ENCODE results near the gene TRAFD1. TPM values are rescaled to one million over a fixed set of nuclear protein-coding genes. Genes with fewer than 3 reads are reported as not detected.

The TRAFD1 gene
- total and polyA plus RNA-seq, 2 donors, result 25.7 to 46.3 TPM

DNA sequence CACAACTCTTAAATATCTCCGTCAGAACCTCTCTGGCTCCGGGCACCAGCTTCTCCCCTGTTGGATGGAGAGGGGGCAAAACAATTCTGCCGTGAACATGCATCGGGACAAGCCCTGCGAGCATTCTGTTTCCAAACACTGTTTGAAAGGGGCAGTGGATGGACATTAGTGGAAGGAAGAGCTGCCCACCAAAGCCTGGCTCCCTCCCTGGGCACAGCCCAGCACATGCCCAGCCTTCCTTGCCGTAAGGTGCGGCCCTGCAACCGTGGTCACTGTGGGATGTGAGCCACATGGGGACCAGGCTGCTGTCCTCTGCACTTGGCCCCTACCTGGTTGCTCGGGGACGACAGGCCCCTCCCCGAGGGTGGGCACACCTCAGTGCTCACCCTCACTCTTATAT is 54.0 kb downstream of the TRAFD1 start:
- WGBS, result 97% methylated on average over 11 of the region's 11 CpGs
- Histone ChIP-seq H3K27ac (ENCODE audit: low read depth in 1 of 2, low read length in 1 of 2) (no peak overlapping the region), H3K4me1 (ENCODE audit: control insufficient read depth in 2 of 2, insufficient read depth in 2 of 2, low read length in 2 of 2) (no peaks in the 10 kb centered on the region), H3K27me3 (ENCODE audit: control insufficient read depth in 2 of 2, insufficient read depth in 1 of 2, low read length in 1 of 2) (no peaks in the 10 kb centered on the region), H3K36me3 (ENCODE audit: control insufficient read depth in 2 of 2, insufficient read depth in 2 of 2, low read length in 1 of 2) (peaks cover 28 to 72% of the 10 kb centered on the region in 2 donors), H3K9me3 (ENCODE audit: control insufficient read depth in 2 of 2, insufficient read depth in 1 of 2, low read length in 1 of 2) (no peaks in the 10 kb centered on the region), H3K4me3 (ENCODE audit: low read length in 2 of 2) (no peak overlapping the region)
- DNase-seq (ENCODE audit: low read depth in 6 of 9, low spot score in 9 of 9), result no peak

- H3K27ac ChIP-seq (ENCODE audit: low read depth in 1 of 2, low read length in 1 of 2), result no peak overlapping the region
- no peak for DNase-seq (ENCODE audit: low read depth in 6 of 9, low spot score in 9 of 9)
- H3K4me1 ChIP-seq (ENCODE audit: control insufficient read depth in 2 of 2, insufficient read depth in 2 of 2, low read length in 2 of 2), result no peaks in the 10 kb centered on the region
- no peak overlapping the region for H3K4me3 ChIP-seq (ENCODE audit: low read length in 2 of 2)
- no peaks in the 10 kb centered on the region for H3K9me3 ChIP-seq (ENCODE audit: control insufficient read depth in 2 of 2, insufficient read depth in 1 of 2, low read length in 1 of 2)
- 97% methylated on average over 2 of the region's 2 CpGs for WGBS
- H3K36me3 ChIP-seq (ENCODE audit: control insufficient read depth in 2 of 2, insufficient read depth in 2 of 2, low read length in 1 of 2), result peaks cover 32 to 73% of the 10 kb centered on the region in 2 donors
- H3K27me3 ChIP-seq (ENCODE audit: control insufficient read depth in 2 of 2, insufficient read depth in 1 of 2, low read length in 1 of 2), result no peaks in the 10 kb centered on the region
Observed at GRCh38 chr12:112179916-112180315, 54.6 kb downstream of the TRAFD1 start.

GRCh38 chr12:112180422-112180821 is 55.1 kb downstream of the TRAFD1 start:
- Histone ChIP-seq H3K4me3 (ENCODE audit: low read length in 2 of 2) (no peak overlapping the region), H3K36me3 (ENCODE audit: control insufficient read depth in 2 of 2, insufficient read depth in 2 of 2, low read length in 1 of 2) (peaks cover 27 to 74% of the 10 kb centered on the region in 2 donors)
- 81% methylated on average over 4 of the region's 4 CpGs for WGBS

GRCh38 chr12:112182499-112182898 is 57.1 kb downstream of the TRAFD1 start:
- no peaks in the 10 kb centered on the region for H3K27me3 ChIP-seq (ENCODE audit: control insufficient read depth in 2 of 2, insufficient read depth in 1 of 2, low read length in 1 of 2)
- DNase-seq (ENCODE audit: low read depth in 6 of 9, low spot score in 9 of 9), result no peak

More at GRCh38 chr12:112180422-112180821, 55.1 kb downstream of the TRAFD1 start:
- no peaks in the 10 kb centered on the region for H3K27me3 ChIP-seq (ENCODE audit: control insufficient read depth in 2 of 2, insufficient read depth in 1 of 2, low read length in 1 of 2)
- no peaks in the 10 kb centered on the region for H3K4me1 ChIP-seq (ENCODE audit: control insufficient read depth in 2 of 2, insufficient read depth in 2 of 2, low read length in 2 of 2)
- no peaks in the 10 kb centered on the region for H3K9me3 ChIP-seq (ENCODE audit: control insufficient read depth in 2 of 2, insufficient read depth in 1 of 2, low read length in 1 of 2)
- no peak overlapping the region for H3K27ac ChIP-seq (ENCODE audit: low read depth in 1 of 2, low read length in 1 of 2)
- DNase-seq (ENCODE audit: low read depth in 6 of 9, low spot score in 9 of 9), result no peak

DNA sequence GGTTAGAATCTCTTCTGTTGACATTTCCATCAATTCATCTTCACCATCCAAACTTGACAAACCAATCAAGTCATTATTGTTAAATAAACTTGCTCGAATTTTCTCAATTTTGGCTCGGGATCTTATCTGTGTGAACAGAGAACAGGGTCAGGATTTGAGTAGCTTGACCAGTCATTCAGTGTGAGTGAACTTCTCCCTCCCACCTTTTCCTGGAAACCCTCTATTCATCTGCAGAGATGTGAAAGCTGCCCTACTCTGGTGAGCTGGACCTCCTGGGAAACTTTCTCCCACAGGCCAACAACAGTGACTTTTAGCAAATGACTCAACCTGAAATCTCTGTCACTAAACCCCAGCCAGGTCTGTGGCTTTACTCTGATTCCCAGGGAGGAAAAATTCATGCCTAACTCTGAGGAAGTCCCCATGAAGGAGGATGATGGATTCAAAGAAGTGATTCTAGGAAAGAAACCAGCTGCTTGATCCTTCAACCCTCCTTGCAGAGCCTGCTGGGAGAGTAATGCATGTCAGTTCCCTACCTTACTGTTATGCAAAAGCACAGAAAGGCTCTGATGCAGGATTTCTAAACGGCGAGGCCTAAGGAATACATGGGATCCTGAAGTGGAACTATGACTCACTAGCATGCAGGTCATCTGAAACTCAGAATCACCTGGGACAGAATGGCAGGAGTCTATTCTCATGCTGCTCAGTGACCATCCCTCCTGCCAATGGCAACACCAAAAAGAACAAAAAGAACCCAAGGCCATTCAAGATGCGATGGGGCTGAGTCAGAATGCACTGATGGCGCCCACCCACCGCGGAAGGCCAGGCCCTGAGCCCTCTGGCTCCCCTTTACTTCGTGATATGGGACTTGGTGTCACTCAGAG is 58.0 kb downstream of the TRAFD1 start:
- H3K27me3 ChIP-seq (ENCODE audit: control insufficient read depth in 2 of 2, insufficient read depth in 1 of 2, low read length in 1 of 2), result no peaks in the 10 kb centered on the region
- no peak overlapping the region for H3K4me3 ChIP-seq (ENCODE audit: low read length in 2 of 2)
- H3K27ac ChIP-seq (ENCODE audit: low read depth in 1 of 2, low read length in 1 of 2), result no peak overlapping the region
- peaks cover 19 to 62% of the 10 kb centered on the region in 2 donors for H3K36me3 ChIP-seq (ENCODE audit: control insufficient read depth in 2 of 2, insufficient read depth in 2 of 2, low read length in 1 of 2)
- no peaks in the 10 kb centered on the region for H3K9me3 ChIP-seq (ENCODE audit: control insufficient read depth in 2 of 2, insufficient read depth in 1 of 2, low read length in 1 of 2)
- H3K4me1 ChIP-seq (ENCODE audit: control insufficient read depth in 2 of 2, insufficient read depth in 2 of 2, low read length in 2 of 2), result no peaks in the 10 kb centered on the region
- WGBS, result 94% methylated on average over 9 of the region's 9 CpGs
- no peak for DNase-seq (ENCODE audit: low read depth in 6 of 9, low spot score in 9 of 9)

More at GRCh38 chr12:112182499-112182898, 57.1 kb downstream of the TRAFD1 start:
- H3K4me1 ChIP-seq (ENCODE audit: control insufficient read depth in 2 of 2, insufficient read depth in 2 of 2, low read length in 2 of 2), result no peaks in the 10 kb centered on the region
- WGBS, result 97% methylated on average over 7 of the region's 7 CpGs
- no peak overlapping the region for H3K4me3 ChIP-seq (ENCODE audit: low read length in 2 of 2)
- peaks cover 19 to 67% of the 10 kb centered on the region in 2 donors for H3K36me3 ChIP-seq (ENCODE audit: control insufficient read depth in 2 of 2, insufficient read depth in 2 of 2, low read length in 1 of 2)
- no peak overlapping the region for H3K27ac ChIP-seq (ENCODE audit: low read depth in 1 of 2, low read length in 1 of 2)
- H3K9me3 ChIP-seq (ENCODE audit: control insufficient read depth in 2 of 2, insufficient read depth in 1 of 2, low read length in 1 of 2), result no peaks in the 10 kb centered on the region

- DNase-seq (ENCODE audit: low read depth in 6 of 9, low spot score in 9 of 9), result no peak
- Histone ChIP-seq H3K4me1 (ENCODE audit: control insufficient read depth in 2 of 2, insufficient read depth in 2 of 2, low read length in 2 of 2) (no peaks in the 10 kb centered on the region), H3K27me3 (ENCODE audit: control insufficient read depth in 2 of 2, insufficient read depth in 1 of 2, low read length in 1 of 2) (no peaks in the 10 kb centered on the region), H3K27ac (ENCODE audit: low read depth in 1 of 2, low read length in 1 of 2) (no peak overlapping the region), H3K36me3 (ENCODE audit: control insufficient read depth in 2 of 2, insufficient read depth in 2 of 2, low read length in 1 of 2) (peaks cover 10 to 60% of the 10 kb centered on the region in 2 donors), H3K9me3 (ENCODE audit: control insufficient read depth in 2 of 2, insufficient read depth in 1 of 2, low read length in 1 of 2) (no peaks in the 10 kb centered on the region), H3K4me3 (ENCODE audit: low read length in 2 of 2) (no peak overlapping the region)
- WGBS, result 98% methylated on average over 46 of the region's 46 CpGs
Observed at GRCh38 chr12:112184056-112184887, 58.9 kb downstream of the TRAFD1 start.

DNA sequence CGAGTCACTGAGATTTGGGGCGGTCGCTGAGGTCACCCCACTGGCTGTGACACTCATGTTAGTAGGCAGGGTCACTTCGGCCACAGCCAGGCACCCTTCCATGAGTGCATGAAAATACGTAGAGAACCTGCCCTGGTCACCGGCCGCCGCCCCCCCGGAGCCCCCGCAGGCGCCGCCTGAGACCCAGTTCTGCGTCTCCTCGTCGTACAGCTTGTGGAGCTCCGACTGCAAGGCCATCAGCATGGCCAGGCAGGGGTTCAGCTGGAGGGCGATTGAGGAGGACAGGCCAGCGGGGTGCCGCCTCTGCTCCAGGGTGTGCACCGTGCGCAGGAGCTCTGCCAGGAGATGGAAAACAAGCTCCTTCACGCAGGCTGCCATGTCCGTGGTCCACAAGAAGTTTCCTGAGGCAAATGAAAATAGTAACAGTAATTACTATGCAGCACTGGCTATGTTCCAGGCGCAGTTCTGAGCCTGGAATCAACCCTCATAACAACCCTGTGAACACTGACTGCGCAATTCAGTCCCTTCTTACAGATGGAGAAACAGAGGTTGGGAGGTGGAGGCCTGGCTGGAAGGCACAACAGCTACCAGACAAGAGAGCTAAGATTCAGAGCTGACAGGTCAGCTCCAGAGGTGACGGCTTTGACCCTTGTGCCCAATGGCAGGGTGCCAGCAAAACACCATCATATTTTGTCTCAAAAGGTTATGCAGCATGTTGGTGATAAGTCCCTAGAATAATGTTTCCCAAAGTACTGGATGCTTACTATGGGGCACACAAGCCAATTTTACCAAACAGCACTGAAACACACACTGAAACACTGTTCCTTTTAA is 59.9 kb downstream of the TRAFD1 start:
- 97% methylated on average over 26 of the region's 26 CpGs for WGBS
- Histone ChIP-seq H3K27ac (ENCODE audit: low read depth in 1 of 2, low read length in 1 of 2) (no peak overlapping the region), H3K36me3 (ENCODE audit: control insufficient read depth in 2 of 2, insufficient read depth in 2 of 2, low read length in 1 of 2) (peaks cover 8 to 53% of the 10 kb centered on the region in 2 donors), H3K27me3 (ENCODE audit: control insufficient read depth in 2 of 2, insufficient read depth in 1 of 2, low read length in 1 of 2) (no peaks in the 10 kb centered on the region), H3K4me1 (ENCODE audit: control insufficient read depth in 2 of 2, insufficient read depth in 2 of 2, low read length in 2 of 2) (no peaks in the 10 kb centered on the region), H3K4me3 (ENCODE audit: low read length in 2 of 2) (no peak overlapping the region), H3K9me3 (ENCODE audit: control insufficient read depth in 2 of 2, insufficient read depth in 1 of 2, low read length in 1 of 2) (no peaks in the 10 kb centered on the region)
- no peak for DNase-seq (ENCODE audit: low read depth in 6 of 9, low spot score in 9 of 9)

DNA sequence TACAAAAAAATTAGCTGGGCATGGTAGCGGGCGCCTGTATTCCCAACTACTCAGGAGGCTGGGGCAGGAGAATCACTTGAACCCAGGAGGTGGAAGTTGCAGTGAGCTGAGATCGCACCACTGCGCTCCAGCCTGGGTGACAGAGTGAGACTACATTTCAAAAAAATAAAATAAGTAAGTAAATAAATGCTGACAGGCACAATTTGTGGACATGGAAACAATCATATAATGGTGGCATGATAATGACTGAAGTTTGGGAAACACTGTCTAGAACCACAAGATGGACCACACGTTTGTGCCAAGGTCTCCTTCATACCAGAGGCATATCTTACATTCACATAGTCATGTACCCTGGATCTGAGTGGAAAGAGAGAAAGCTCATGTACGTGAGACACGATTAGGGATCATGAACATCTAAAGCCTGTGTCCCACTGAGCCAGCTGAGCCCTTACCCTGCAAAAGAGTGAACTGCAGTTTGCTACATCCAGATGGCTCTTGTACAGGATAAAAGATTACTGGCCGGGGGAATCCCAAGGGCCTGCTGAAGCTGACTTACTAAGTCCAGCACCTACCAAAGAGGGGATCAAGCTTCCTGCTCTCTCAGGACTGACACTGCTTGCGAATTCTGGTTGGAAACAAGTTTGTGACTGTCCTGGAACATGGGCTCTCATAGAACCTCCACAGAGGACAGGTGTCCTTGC is 62.9 kb downstream of the TRAFD1 start:
- WGBS, result 96% methylated on average over 9 of the region's 9 CpGs
- no peak overlapping the region for H3K27ac ChIP-seq (ENCODE audit: low read depth in 1 of 2, low read length in 1 of 2)
- no peaks in the 10 kb centered on the region for H3K27me3 ChIP-seq (ENCODE audit: control insufficient read depth in 2 of 2, insufficient read depth in 1 of 2, low read length in 1 of 2)
- no peaks in the 10 kb centered on the region for H3K9me3 ChIP-seq (ENCODE audit: control insufficient read depth in 2 of 2, insufficient read depth in 1 of 2, low read length in 1 of 2)
- H3K36me3 ChIP-seq (ENCODE audit: control insufficient read depth in 2 of 2, insufficient read depth in 2 of 2, low read length in 1 of 2), result peaks cover 24 to 60% of the 10 kb centered on the region in 2 donors
- DNase-seq (ENCODE audit: low read depth in 6 of 9, low spot score in 9 of 9), result no peak
- H3K4me1 ChIP-seq (ENCODE audit: control insufficient read depth in 2 of 2, insufficient read depth in 2 of 2, low read length in 2 of 2), result peaks cover 0 to 9% of the 10 kb centered on the region in 2 donors
- H3K4me3 ChIP-seq (ENCODE audit: low read length in 2 of 2), result no peak overlapping the region

All from thymus (tissue), 11 donors.